HG03135 (cell line): ENCODE measurements around the gene MOSMO.
"Not testable (repeated sequence)": the region's sequence is repeated elsewhere in the genome, so short reads cannot be mapped to it uniquely, and the experiment has no call there.

Source experiments
- ATAC-seq: cut with Tn5 transposase; IDR thresholded peaks from one replicate; pipeline ENCODE4 v1.9.1; 2021; ENCODE audit warnings: mild to moderate bottlenecking, moderate library complexity; ENCODE audit not compliant: unreplicated experiment

MOSMO gene

GRCh38 chr16:22001591-22001990 is 6.3 kb upstream of the MOSMO start:
- no peak for ATAC-seq

GRCh38 chr16:22002047-22002446 is 5.9 kb upstream of the MOSMO start:
- not testable (repeated sequence) for ATAC-seq

GRCh38 chr16:22003195-22003594 is 4.7 kb upstream of the MOSMO start:
- no peak for ATAC-seq

- ATAC-seq, result no peak
Measured at GRCh38 chr16:22004341-22004740, 3.6 kb upstream of the MOSMO start.

GRCh38 chr16:22005746-22006145 is 2.2 kb upstream of the MOSMO start:
- no peak for ATAC-seq

- no peak for ATAC-seq
Measured at GRCh38 chr16:22006636-22007035, 1.3 kb upstream of the MOSMO start.

GRCh38 chr16:22007159-22007508 is 777 bp upstream of the MOSMO start:
- no peak for ATAC-seq

GRCh38 chr16:22008215-22009059 is 526 bp downstream of the MOSMO start:
- ATAC-seq, result no peak

- no peak for ATAC-seq
Measured at GRCh38 chr16:22010902-22011301, 3.0 kb downstream of the MOSMO start.

- ATAC-seq, result no peak
Measured at GRCh38 chr16:22012241-22012640, 4.3 kb downstream of the MOSMO start.

- ATAC-seq, result no peak
Measured at GRCh38 chr16:22013486-22013885, 5.6 kb downstream of the MOSMO start.

GRCh38 chr16:22014271-22014873 is 6.5 kb downstream of the MOSMO start:
- no peak for ATAC-seq

- no peak for ATAC-seq
Measured at GRCh38 chr16:22016927-22017326, 9.0 kb downstream of the MOSMO start.

GRCh38 chr16:22018559-22018958 is 10.6 kb downstream of the MOSMO start:
- ATAC-seq, result no peak

- ATAC-seq, result no peak
Measured at GRCh38 chr16:22022151-22022550, 14.2 kb downstream of the MOSMO start.

GRCh38 chr16:22023505-22023904 is 15.6 kb downstream of the MOSMO start:
- no peak for ATAC-seq

- not testable (repeated sequence) for ATAC-seq
Measured at GRCh38 chr16:22024785-22025184, 16.9 kb downstream of the MOSMO start.

- no peak for ATAC-seq
Measured at GRCh38 chr16:22027633-22028032, 19.7 kb downstream of the MOSMO start.

- ATAC-seq, result no peak
Measured at GRCh38 chr16:22029632-22030031, 21.7 kb downstream of the MOSMO start.

GRCh38 chr16:22030087-22030812 is 22.3 kb downstream of the MOSMO start:
- no peak for ATAC-seq

- no peak for ATAC-seq
Measured at GRCh38 chr16:22031483-22032083, 23.7 kb downstream of the MOSMO start.
